HG03097 (cell line): ENCODE results near the gene PSMD3.
"Not testable (repeated sequence)": the region's sequence is repeated elsewhere in the genome, so short reads cannot be mapped to it uniquely, and the experiment has no call there.

ENCODE experiments used
- ATAC-seq: cut with Tn5 transposase; IDR thresholded peaks from one replicate; pipeline ENCODE4 v1.9.1; 2021; ENCODE audit not compliant: unreplicated experiment, low FRiP score

PSMD3 gene

GRCh38 chr17:39980351-39981206 is at the start of gene PSMD3:
PSMD3 (plus strand) TSS chr17:39980807; CDS start chr17:39980971, 164 bp downstream.
- ATAC-seq, result peak; percentile 94

GRCh38 chr17:39933912-39934311 is 46.7 kb upstream of the PSMD3 start:
- ATAC-seq, result no peak

DNA sequence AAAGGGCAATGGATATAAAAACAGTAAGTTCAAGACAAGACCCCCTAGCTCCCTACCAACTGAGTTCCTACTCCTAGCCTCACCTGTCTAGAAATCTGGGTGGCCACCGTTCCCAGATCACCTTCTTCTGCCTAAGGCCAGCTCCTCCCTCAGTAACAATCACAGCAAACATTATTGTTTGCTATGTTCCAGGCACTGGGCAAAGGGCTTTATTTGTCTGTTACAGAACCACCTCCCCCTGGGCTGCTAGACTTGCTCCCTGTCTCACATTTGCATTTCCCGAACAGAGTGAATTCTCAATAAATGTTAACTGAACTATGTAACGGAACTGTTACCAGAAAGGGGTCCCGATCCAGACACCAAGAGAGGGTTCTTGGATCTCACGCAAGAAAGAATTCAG is 46.3 kb upstream of the PSMD3 start:
- ATAC-seq, result no peak

GRCh38 chr17:39935909-39936308 is 44.7 kb upstream of the PSMD3 start:
- ATAC-seq, result no peak

DNA sequence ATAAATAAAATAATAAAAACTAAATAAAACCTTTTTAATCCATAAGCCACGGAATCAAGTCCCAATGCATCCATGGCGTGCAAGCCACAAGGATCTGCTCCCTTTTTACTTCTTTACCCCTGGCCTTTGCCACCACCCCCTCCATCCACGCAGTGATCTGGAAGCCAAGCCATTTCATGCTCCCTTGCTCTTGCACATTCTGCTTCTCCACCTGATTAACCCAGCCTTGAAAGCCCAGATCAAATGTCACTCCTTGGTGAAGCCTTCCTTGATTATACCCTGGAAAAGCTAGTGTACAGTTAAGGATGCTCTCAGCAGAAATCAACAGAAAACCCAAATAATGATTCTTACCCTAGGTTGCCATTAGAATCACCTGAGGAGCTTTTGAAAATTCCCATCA is 43.2 kb upstream of the PSMD3 start:
- ATAC-seq, result no peak

DNA sequence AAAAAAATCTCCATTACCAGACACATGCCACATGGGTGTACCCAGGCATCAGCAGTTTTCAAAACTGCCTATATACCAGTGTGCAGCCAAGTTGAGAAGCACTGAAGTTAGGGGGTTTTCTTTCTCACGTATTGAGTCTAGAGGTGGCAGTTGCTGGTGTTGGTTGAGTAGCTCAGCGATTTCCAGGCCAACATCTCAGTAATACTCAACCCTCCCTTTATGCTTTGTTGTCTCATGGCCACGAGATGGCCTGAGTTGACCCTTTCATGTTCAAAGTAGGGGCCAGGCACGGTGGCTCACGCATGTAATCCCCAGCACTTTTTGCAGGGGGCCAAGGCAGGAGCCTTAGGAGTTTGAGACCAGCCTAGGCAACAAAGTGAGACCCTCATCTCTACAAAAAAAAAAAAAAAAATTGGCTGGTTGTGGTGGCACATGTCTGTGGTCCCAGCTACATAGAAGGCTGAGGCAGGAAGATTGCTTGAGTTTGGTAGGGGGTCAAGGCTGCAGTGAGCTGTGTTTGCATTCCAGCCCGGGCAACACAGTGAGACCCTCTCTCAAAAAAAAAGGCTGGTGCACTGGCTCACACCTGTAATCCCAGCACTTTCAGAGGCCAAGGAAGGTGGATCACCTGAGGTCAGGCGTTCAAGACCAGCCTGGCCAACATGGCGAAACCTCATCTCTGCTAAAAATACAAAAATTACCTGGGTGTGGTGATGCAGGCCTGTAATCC is 42.3 kb upstream of the PSMD3 start:
- no peak for ATAC-seq

DNA sequence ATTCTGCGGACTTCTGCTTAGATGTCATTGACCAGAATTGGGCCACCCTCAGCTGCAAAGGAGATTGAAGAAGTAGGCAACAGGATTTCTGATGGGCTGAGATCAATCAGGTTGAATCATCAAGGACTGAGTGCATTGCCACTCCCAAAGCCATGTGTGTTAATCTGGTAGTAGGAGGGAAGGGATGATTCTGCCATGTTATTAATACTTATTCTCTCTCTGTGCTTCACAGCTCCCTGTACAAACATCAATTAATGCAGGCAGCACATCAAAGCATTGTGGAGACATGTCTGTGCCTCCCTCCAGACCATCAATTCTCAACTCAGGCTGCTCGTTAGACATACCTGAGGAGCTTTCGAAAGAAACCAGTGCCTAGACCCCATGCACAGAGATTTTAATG is 41.5 kb upstream of the PSMD3 start:
- ATAC-seq, result no peak

DNA sequence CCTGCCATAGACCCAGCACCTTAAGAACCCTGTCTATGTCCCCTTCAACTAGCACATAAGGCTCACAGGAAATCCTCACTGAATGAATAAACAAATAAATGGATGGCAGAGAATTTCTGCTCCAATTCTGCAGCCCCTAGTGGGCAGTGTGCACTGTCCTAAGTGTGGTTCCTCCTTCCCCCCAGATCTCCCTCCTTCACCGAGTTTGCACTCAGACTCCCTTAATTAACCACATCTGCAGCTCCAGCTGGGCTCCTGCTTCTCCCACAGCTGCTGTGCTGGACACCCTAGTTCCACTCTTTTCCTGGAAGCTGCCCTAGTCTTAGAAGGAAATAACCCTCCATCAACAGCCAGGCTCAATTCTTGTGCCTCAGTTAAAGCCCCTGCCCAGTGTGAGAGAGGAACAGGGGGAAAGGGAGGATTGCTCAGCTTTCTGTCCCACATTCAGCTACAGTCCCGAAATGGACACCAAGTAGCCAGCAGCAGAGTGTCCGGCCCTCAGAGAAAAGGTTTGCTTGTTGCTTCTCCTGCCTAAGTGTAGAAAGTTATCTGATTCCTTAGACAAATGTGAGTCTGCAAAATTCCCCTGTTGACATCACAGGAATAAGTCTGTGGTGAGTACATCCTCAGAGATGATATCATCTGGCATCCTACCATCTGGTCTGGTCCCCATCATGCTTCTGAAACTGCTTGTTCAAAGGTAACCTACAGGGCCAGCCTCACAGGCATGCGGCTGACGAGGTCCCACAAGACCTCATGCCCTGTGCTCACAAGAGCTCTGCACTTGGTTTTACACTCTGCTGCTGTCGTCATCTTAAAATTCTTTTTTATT is 40.8 kb upstream of the PSMD3 start:
- peak; percentile 54 for ATAC-seq

GRCh38 chr17:39943702-39944392 is 36.8 kb upstream of the PSMD3 start:
- ATAC-seq, result no peak

DNA sequence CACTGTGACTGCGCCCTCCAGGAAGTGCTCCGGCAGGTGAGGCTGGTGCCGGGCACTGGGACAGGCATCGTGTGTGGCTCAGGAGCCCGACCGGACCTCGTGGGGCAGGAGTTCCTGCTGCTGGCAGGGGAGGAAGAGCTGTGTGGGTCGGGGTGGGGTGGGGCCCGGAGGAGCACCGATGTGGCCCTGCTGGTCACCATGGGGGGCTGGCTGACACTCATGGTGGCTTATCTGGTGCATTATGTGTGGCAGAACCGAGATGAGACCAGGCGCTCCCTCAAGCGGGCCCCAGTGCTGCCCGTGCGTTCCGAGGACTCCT is 36.3 kb upstream of the PSMD3 start:
- ATAC-seq, result no peak

- no peak for ATAC-seq
These were observed 33.9 kb upstream of the PSMD3 start for GRCh38 chr17:39946551-39947330.

GRCh38 chr17:39948489-39948828 is 32.1 kb upstream of the PSMD3 start:
- not testable (repeated sequence) for ATAC-seq

DNA sequence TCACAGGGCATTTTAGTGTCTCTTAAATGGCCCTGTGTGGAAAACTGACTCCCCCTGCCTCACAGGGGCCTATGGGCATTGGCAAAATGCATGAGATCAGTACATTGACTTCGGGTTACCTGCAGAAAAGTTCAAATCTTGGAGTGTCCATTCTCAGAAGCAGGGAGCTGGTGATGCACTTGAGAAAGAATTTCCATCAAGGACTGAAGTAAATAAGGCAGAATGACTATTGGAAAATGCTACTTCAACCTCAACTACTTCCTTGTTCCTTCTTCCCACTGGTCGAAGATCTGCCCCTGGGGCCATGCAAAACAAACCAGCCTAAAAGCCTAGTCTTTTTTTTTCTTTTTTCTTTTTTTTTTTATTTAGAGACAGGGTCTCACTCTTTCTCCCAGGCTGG is 31.6 kb upstream of the PSMD3 start:
- ATAC-seq, result no peak

- no peak for ATAC-seq
These were observed 29.7 kb upstream of the PSMD3 start for GRCh38 chr17:39950871-39951348.

GRCh38 chr17:39951924-39952679 is 28.5 kb upstream of the PSMD3 start:
- ATAC-seq, result no peak

DNA sequence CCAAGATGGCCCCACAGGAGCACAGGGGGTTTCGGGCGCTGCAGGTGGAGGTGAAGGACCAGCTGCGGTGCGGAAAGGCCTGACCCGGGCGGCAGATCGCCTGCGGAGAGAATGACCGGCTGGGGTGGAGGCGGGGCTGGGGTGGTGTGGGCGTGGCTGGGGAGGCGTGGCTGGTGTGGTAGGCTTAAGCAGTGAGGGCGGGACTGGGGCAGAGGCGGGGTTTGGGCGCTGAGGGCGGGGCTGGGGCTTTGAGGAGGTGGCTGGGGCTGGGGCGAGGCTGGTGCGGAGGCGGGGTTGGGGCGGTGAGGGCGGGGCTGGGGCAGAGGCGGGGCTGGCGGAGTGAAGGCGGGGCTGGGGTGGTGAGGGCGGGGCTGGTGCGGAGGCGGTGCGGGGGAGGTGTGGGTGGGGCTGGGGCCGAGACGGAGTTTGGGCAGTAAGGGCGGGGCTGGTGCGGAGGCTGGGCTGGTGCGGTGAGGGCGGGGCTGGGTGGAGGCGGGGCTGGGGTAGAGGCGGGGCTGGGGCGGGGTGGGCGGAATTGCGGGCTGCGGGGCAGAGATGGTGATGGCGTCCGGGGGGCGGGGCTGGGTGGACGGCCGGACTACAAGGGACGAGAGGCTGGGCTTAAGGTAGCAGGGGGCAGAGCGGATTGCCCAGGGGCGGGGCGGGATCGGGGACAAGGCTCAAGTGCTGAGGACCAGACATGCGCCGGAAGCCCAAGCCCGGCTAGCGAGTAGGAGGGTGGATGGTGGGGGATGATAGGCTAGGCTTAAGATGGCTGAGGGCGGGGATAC is 27.7 kb upstream of the PSMD3 start:
- peak; percentile 60 for ATAC-seq

GRCh38 chr17:39953471-39953888 is 27.1 kb upstream of the PSMD3 start:
- ATAC-seq, result no peak

- ATAC-seq, result no peak
These were observed 25.7 kb upstream of the PSMD3 start for GRCh38 chr17:39954876-39955275.
